Osteoblast (primary cell): Measurements from ENCODE around the gene NELFB. TPM values are rescaled to one million over a fixed set of nuclear protein-coding genes. Genes with fewer than 3 reads are reported as not detected.

Experiments used
- DNase-seq: peaks from one replicate; pipeline ENCODE4 v3.0.0; 2011; ENCODE audit warnings: low spot score, mixed read lengths; ENCODE audit not compliant: insufficient read length; ENCODE audit errors: missing footprints
- H2AFZ ChIP-seq: 2 replicates; pipeline ENCODE4 v1.6.0; 2011; ENCODE audit warnings: mild to moderate bottlenecking, low read length
- H3K27ac ChIP-seq: 2 replicates; pipeline ENCODE4 v1.5.1; 2011; ENCODE audit warnings: mild to moderate bottlenecking, low read depth, low read length, moderate library complexity
- H3K27me3 ChIP-seq: 2 replicates; pipeline ENCODE4 v1.6.0; 2012; ENCODE audit warnings: mild to moderate bottlenecking, control low read depth, inconsistent platforms, low read length, moderate library complexity; ENCODE audit not compliant: insufficient read depth
- H3K36me3 ChIP-seq: 2 replicates; pipeline ENCODE4 v1.5.1; 2011; ENCODE audit warnings: mild to moderate bottlenecking, low read length, control low read depth, moderate library complexity; ENCODE audit not compliant: insufficient read depth
- H3K4me1 ChIP-seq: 2 replicates; pipeline ENCODE4 v1.5.1; 2011; ENCODE audit warnings: mild to moderate bottlenecking, low read length, control low read depth, moderate library complexity; ENCODE audit not compliant: insufficient read depth
- H3K4me2 ChIP-seq: 2 replicates; pipeline ENCODE4 v1.6.0; 2011; ENCODE audit warnings: mild to moderate bottlenecking, low read length; ENCODE audit not compliant: insufficient read depth
- H3K4me3 ChIP-seq: fragments of 200-600 bp; sonication (generic); 3 replicates; pipeline ENCODE4 v1.5.1; 2012; ENCODE audit warnings: mild to moderate bottlenecking, low read length, inconsistent platforms; ENCODE audit not compliant: insufficient read depth
- H3K79me2 ChIP-seq: 2 replicates; pipeline ENCODE4 v1.6.0; 2012; ENCODE audit warnings: mild to moderate bottlenecking, low read length, control low read depth, inconsistent platforms; ENCODE audit not compliant: insufficient read depth
- H3K9me3 ChIP-seq: 2 replicates; pipeline ENCODE4 v1.5.1; 2011; ENCODE audit warnings: low read depth, low read length, control low read depth
- H4K20me1 ChIP-seq: 2 replicates; pipeline ENCODE4 v1.6.0; 2012; ENCODE audit warnings: mild to moderate bottlenecking, low read length, control low read depth; ENCODE audit not compliant: insufficient read depth
- CTCF ChIP-seq: IDR thresholded peaks from 2 replicates; pipeline ENCODE4 v1.5.1; 2011; ENCODE audit warnings: mild to moderate bottlenecking, low read depth, low read length, moderate library complexity; ENCODE audit errors: extremely low read depth
- total RNA-seq: library from RNA; depleted of rRNA; stranded (reverse); fragments of >200 nt; gene quantifications from 2 replicates; pipeline ENCODE4 v1.2.3, GENCODE V29; 2012

NELFB gene
- total RNA-seq, 1 donor: 47.4 TPM

GRCh38 chr9:137313326-137313936, 58.3 kb downstream of the NELFB start:
- Histone ChIP-seq H3K27me3 (no peaks in the 10 kb centered on the region), H3K27ac (no peak overlapping the region), H4K20me1 (no peaks in the 10 kb centered on the region), H3K4me2 (no peak overlapping the region), H3K36me3 (no peaks in the 10 kb centered on the region), H2AFZ (no peak overlapping the region), H3K4me3 (no peak overlapping the region), H3K79me2 (no peaks in the 10 kb centered on the region), H3K9me3 (no peaks in the 10 kb centered on the region), H3K4me1 (no peaks in the 10 kb centered on the region)
- peak; percentile 83 for DNase-seq
- no peak for TF ChIP-seq CTCF

- Histone ChIP-seq H3K79me2 (no peaks in the 10 kb centered on the region), H3K4me2 (no peak overlapping the region), H3K27me3 (no peaks in the 10 kb centered on the region), H3K9me3 (no peaks in the 10 kb centered on the region), H4K20me1 (no peaks in the 10 kb centered on the region), H2AFZ (no peak overlapping the region), H3K36me3 (no peaks in the 10 kb centered on the region), H3K4me1 (no peaks in the 10 kb centered on the region), H3K27ac (no peak overlapping the region), H3K4me3 (no peak overlapping the region)
- TF ChIP-seq CTCF: no peak
- DNase-seq: peak; percentile 89
Observed at GRCh38 chr9:137313956-137314560, 58.9 kb downstream of the NELFB start.

GRCh38 chr9:137314561-137315560, 59.7 kb downstream of the NELFB start:
- no peaks in the 10 kb centered on the region for H3K79me2 ChIP-seq
- H4K20me1 ChIP-seq: peaks cover 3% of the 10 kb centered on the region
- no peaks in the 10 kb centered on the region for H3K27me3 ChIP-seq
- TF ChIP-seq CTCF: no peak
- no peaks in the 10 kb centered on the region for H3K36me3 ChIP-seq
- H3K27ac ChIP-seq: no peak overlapping the region
- H3K9me3 ChIP-seq: no peaks in the 10 kb centered on the region
- no peak overlapping the region for H3K4me3 ChIP-seq
- no peak overlapping the region for H3K4me2 ChIP-seq
- DNase-seq: peak; percentile 88
- no peak overlapping the region for H2AFZ ChIP-seq
- H3K4me1 ChIP-seq: no peaks in the 10 kb centered on the region
